Adrenal gland (tissue), 12 donors: ENCODE data around the gene FBXL16. TPM values are rescaled to one million over a fixed set of nuclear protein-coding genes. Genes with fewer than 3 reads are reported as not detected.

ENCODE experiments used
- DNase-seq, 7 donors: peaks; one replicate each; pipeline ENCODE4 v3.0.0-alpha.2; 2019 to 2020
- H3K27ac ChIP-seq, 5 donors: fragments of 200-600 bp; sonication (generic) in 4 of 5; 1 replicate in 3 of 5; 2 replicates in 2 of 5; pipeline versions ENCODE4 v1.5.1 to v1.8.0; 2016 to 2020; ENCODE audit warnings: mild to moderate bottlenecking in 1 of 5
- H3K27me3 ChIP-seq: fragments of 200-600 bp; 2 replicates; pipeline ENCODE4 v1.8.0; 2021
- H3K36me3 ChIP-seq, 2 donors: fragments of 200-600 bp; replicated peaks in 1 of 2; 1 replicate in 1 of 2; 2 replicates in 1 of 2; pipeline versions ENCODE4 v1.5.1 to v1.8.0; 2018 to 2022
- H3K4me1 ChIP-seq, 2 donors: fragments of 200-600 bp; replicated peaks in 1 of 2; 1 replicate in 1 of 2; 2 replicates in 1 of 2; pipeline versions ENCODE4 v1.5.1 to v1.8.0; 2018 to 2021
- H3K4me3 ChIP-seq, 4 donors: fragments of 200-600 bp; sonication (generic) in 3 of 4; one replicate each; pipeline ENCODE4 v1.5.1; 2016 to 2018
- H3K9me3 ChIP-seq, 3 donors: fragments of 200-600 bp; sonication (generic) in 1 of 3; replicated peaks in 1 of 3; 1 replicate in 2 of 3; 2 replicates in 1 of 3; pipeline versions ENCODE4 v1.5.1 to v1.8.0; 2016 to 2021
- POLR2A ChIP-seq, 2 donors: fragments of 450-650 bp; IDR thresholded peaks; one replicate each; pipeline ENCODE4 v1.6.1; 2017; ENCODE audit warnings: antibody characterized with exemption in 2 of 2, mild to moderate bottlenecking in 2 of 2, moderate library complexity in 1 of 2
- WGBS, 4 donors: extraction: QIAGEN DNeasy Blood & Tissue Kit in 2 of 4; methylation state at CpG; one replicate each; pipeline versions ENCODE4 v1.1.5 to v1.1.7; 2013 to 2017; 5-methylcytosine and 5-hydroxymethylcytosine counted together
- intact Hi-C, 2 donors: fragments of 100-400 bp; cut with DNase I; formaldehyde crosslinking; loops; one replicate each; pipeline versions ENCODE4 v1.14.1 to v1.15.0; 2022 to 2023
- polyA plus RNA-seq, 3 donors: library from polyadenylated mRNA; stranded (reverse); fragments of 200-250 nt in 2 of 3; fragments of 350-450 nt in 1 of 3; fragmentation: Illumina TruSeq in 1 of 3; extraction: RNeasy Lipid Tissue Mini Kit (QIAGEN cat#74804) in 1 of 3; gene quantifications; one replicate each; pipeline ENCODE4 v1.2.3, GENCODE V29; 2013 to 2014
- total RNA-seq, 9 donors: library from RNA; depleted of rRNA in 4 of 9; stranded (reverse); fragments of >200 nt in 4 of 9; fragments of 120-200 nt in 1 of 9; fragmentation: NEBNext Ultra II Directional in 1 of 9; extraction: Animal tissue kit (Norgen Biotek cat#: 25700) in 1 of 9; gene quantifications; one replicate each; pipeline versions ENCODE4 v1.1.0 to v1.2.4, GENCODE V29; 2013 to 2023
- TF ChIP-seq, protein P1 (sequence below), 6 experiments: fragments of 450-650 bp in 4 of 6; fragments of 200-600 bp in 2 of 6; sonication (generic) in 1 of 6; IDR thresholded peaks; 1 replicate in 5 of 6; 2 replicates in 1 of 6; pipeline versions ENCODE4 v1.5.1 to v1.8.0; 2016 to 2021; ENCODE audit warnings: antibody characterized with exemption in 6 of 6, mild to moderate bottlenecking in 2 of 6, moderate library complexity in 1 of 6
- donor health status: healthy with polysubstance abuse.
- donor health status: Bipolar disorder and iron deficiency.
- donor health status: DM: yes; HTN: yes; CAD: no.
- donor health status: DM: no; HTN: no; CAD: no.
- donor health status: DM: no; HTN: no; CAD: no.
- donor health status: DM: yes; HTN: yes; CAD: no.

FBXL16 gene
- total and polyA plus RNA-seq, 12 donors = 0.17 to 18.3 (median 5.2) TPM; not detected in 1

DNA sequence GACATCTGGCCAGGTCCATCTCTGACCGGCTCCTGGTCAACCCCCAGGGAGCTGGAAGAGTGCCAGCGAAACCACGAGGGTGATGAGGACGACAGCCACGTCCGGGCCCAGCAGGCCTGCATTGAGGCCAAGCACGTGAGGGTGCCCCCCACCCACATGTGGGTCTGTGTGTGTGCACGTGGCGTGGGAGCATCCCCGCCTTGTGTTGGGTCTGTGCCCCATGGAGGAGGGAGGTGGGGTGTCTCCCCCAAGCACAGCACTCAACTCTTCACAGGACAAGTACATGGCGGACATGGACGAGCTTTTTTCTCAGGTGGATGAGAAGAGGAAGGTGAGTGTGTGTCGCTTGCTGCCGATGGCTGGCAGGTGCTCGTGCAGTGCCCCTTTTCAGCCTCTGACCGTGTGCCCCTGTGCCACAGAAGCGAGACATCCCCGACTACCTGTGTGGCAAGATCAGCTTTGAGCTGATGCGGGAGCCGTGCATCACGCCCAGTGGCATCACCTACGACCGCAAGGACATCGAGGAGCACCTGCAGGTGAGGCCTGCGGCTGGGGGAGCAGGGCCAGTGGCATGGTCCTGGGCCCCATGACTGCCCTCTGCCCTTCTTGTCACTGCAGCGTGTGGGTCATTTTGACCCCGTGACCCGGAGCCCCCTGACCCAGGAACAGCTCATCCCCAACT is 23.7 kb downstream of the FBXL16 start:
- TF ChIP-seq, protein P1, sequence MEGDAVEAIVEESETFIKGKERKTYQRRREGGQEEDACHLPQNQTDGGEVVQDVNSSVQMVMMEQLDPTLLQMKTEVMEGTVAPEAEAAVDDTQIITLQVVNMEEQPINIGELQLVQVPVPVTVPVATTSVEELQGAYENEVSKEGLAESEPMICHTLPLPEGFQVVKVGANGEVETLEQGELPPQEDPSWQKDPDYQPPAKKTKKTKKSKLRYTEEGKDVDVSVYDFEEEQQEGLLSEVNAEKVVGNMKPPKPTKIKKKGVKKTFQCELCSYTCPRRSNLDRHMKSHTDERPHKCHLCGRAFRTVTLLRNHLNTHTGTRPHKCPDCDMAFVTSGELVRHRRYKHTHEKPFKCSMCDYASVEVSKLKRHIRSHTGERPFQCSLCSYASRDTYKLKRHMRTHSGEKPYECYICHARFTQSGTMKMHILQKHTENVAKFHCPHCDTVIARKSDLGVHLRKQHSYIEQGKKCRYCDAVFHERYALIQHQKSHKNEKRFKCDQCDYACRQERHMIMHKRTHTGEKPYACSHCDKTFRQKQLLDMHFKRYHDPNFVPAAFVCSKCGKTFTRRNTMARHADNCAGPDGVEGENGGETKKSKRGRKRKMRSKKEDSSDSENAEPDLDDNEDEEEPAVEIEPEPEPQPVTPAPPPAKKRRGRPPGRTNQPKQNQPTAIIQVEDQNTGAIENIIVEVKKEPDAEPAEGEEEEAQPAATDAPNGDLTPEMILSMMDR (IDR thresholded peaks at IDR 0.05) = no peak
- TF ChIP-seq POLR2A (IDR thresholded peaks at IDR 0.05) = no peak
- WGBS, 4 donors = 69 to 73% (median 71%) methylated on average over 15 to 28 of the region's 28 CpGs
- H3K27ac ChIP-seq = peak overlapping the region in 1 of 5 donors; percentile 94

DNA sequence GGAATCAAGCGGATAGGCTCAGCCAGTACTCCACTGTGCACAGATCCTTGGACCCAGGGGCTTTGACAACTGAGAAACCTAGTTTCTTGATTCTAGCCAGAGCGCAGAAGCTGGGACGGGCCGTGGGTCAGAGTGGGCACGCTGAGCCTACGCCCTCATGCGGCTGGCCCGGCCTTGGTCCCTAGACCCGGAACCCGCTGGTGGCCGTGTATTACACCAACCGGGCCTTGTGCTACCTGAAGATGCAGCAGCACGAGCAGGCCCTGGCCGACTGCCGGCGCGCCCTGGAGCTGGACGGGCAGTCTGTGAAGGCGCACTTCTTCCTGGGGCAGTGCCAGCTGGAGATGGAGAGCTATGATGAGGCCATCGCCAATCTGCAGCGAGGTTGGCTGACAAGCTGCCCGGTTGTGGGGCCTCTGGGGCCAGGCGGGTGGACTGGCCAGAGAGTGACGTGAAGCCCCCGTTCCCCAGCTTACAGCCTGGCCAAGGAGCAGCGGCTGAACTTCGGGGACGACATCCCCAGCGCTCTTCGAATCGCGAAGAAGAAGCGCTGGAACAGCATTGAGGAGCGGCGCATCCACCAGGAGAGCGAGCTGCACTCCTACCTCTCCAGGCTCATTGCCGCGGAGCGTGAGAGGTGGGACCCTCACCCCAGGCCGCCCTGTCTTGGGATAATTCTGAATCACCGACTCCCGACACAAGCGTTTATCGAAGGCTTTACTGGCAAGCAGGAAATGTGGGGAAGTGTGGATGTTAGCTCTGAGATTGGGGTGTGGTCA is 24.4 kb downstream of the FBXL16 start:
- intact Hi-C loops = no loop called here
- WGBS, 4 donors = 37 to 62% (median 41%) methylated on average over 21 to 44 of the region's 44 CpGs
- Histone ChIP-seq H3K4me3 (peak overlapping the region; percentile 27 to 99 (median 46)), H3K36me3 (peaks cover 0 to 19% of the 10 kb centered on the region in 2 donors), H3K4me1 (peaks cover 27 to 41% of the 10 kb centered on the region in 2 donors), H3K9me3 (no peaks in the 10 kb centered on the region), H3K27ac (peak overlapping the region; percentile 71 to 94 (median 86)), H3K27me3 (no peaks in the 10 kb centered on the region)
- DNase-seq = peak; percentile 78 to 89 (median 87)
- TF ChIP-seq POLR2A (IDR thresholded peaks at IDR 0.05) = peak in 1 of 2 donors; percentile 34
- TF ChIP-seq, protein P1 (IDR thresholded peaks at IDR 0.05) = peak in 1 of 6 experiments; percentile 5

More for the DNA sequence above, 23.7 kb downstream of the FBXL16 start:
- DNase-seq = peak in 2 of 7 donors; percentile 59 to 74
- H3K4me3 ChIP-seq = peak overlapping the region in 1 of 4 donors; percentile 99
- no peaks in the 10 kb centered on the region for H3K9me3 ChIP-seq
- intact Hi-C loops = no loop called here
- H3K4me1 ChIP-seq = peaks cover 27 to 41% of the 10 kb centered on the region in 2 donors
- peaks cover 0 to 26% of the 10 kb centered on the region in 2 donors for H3K36me3 ChIP-seq
- H3K27me3 ChIP-seq = no peaks in the 10 kb centered on the region

DNA sequence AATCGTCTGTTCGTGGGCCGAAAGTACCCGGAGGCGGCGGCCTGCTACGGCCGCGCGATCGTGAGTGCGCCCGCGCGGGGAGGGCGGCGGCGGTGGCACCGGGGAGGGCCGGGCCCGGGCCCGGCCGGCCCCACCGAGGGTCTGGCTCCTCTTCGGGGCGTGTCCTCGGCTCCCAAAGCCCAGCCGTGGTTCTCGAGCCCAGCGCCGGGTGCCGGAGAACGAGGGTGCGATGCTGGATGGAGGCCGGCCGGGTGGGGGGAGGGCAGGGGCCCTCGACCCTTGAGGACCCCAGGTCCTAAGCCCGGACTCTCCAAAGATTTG is 25.0 kb downstream of the FBXL16 start:
- Histone ChIP-seq H3K36me3 (peaks cover 0 to 19% of the 10 kb centered on the region in 2 donors), H3K4me1 (peaks cover 27 to 41% of the 10 kb centered on the region in 2 donors), H3K27me3 (no peaks in the 10 kb centered on the region), H3K27ac (peak overlapping the region; percentile 71 to 94 (median 86)), H3K4me3 (peak overlapping the region; percentile 27 to 99 (median 46)), H3K9me3 (no peaks in the 10 kb centered on the region)
- 0 to 1% (median 0%) methylated on average over 3 to 38 of the region's 38 CpGs for WGBS, 4 donors
- intact Hi-C loops = no loop called here
- DNase-seq = no peak
- TF ChIP-seq, protein P1 (IDR thresholded peaks at IDR 0.05) = no peak
- no peak for TF ChIP-seq POLR2A (IDR thresholded peaks at IDR 0.05)
